GM12801 (cell line): ENCODE data around the gene GNB2.

Experiments used
- CTCF ChIP-seq: IDR thresholded peaks from one replicate; pipeline ENCODE4 v1.5.1; 2011; ENCODE audit warnings: control low read depth; ENCODE audit not compliant: insufficient read length; ENCODE audit errors: extremely low read depth

Gene GNB2

GRCh38 chr7:100649826-100650565 is 23.5 kb upstream of the GNB2 start:
- no peak for TF ChIP-seq CTCF

DNA sequence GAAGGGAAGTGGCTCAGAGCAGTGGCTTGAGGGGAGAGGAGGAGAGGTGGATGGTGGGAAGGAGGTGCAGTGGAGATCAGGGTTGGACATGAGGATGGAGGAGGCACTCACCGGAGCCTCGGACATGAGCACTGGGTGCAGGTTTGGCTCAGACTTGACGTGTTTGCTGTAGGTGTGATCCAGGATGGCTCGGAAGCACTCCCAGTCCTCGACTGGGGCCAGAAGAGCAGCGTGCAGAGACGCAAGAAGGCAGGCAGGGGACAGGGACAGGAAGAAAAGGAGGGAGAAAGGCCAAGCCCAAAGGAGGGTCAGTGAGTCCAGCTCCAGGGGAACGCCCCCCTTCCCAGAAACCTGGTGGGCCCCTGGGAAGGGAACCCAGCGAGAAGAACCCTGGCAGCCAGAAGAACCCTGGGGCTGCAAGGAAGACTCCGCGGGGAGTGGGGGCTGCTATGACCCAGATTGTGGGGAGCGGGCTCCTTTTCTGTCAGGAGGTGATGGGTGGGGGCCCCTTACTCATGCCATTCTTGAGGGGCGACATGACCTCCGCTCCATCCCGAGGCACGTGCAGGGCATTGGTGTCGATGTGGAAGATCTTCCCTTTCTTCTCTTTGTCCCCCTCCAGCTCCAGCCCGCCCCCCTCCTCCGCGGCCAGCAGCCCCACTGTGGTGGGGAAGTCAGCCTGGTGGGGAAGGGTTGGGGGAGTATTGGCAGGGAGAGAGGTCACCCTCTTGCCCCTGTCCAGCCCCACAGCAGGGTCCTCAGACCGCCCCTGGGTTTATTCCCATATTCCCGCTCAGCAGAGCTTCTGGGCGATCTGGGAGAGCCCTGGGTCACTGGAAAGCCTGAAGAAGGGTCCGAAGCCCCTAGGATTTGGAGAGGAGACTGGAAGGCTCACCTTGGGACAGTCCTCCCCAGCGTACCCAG is 18.4 kb upstream of the GNB2 start:
- no peak for TF ChIP-seq CTCF

GRCh38 chr7:100655908-100656674 is 17.4 kb upstream of the GNB2 start, which contains the start of gene ACTL6B:
Gene ACTL6B, minus strand, starts transcription at chr7:100656448. Its CDS starts 94 bp downstream, at chr7:100656354.
- no peak for TF ChIP-seq CTCF

- no peak for TF ChIP-seq CTCF
Measured at GRCh38 chr7:100665168-100665726, 8.3 kb upstream of the GNB2 start.

DNA sequence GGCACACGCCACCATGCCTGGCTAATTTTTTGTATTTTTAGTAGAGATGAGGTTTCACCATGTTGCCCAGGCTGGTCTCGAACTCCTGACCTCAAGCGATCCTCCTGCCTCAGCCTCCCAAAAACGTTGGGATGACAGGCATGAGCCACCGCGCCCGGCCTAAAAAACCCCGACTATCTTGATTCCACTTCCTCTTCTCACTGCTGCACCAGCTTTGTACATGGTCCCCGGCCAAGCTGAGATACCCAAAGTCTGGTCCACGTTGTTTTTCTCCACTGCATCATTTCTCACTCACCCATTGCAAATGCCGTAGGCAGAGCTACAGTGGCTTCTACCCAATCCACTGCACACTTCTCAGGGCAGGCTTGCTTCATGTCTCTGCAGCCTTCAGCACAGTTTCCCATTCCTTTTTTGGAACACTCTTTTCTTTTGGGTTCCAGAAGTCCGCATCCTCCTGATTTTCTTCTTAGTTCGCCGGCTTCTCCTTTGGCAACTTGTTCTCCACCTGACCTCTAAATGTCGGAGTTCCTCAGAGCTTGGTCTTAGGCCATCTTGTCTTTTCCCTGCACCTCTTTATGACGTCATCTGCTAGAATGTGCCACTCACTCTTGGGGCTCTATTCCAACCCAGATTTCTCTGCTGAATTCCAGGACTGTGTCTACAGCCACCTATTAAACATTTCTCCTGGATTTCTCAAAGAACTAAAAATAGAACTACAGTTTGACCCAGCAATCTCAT is 6.0 kb upstream of the GNB2 start:
- TF ChIP-seq CTCF: no peak

DNA sequence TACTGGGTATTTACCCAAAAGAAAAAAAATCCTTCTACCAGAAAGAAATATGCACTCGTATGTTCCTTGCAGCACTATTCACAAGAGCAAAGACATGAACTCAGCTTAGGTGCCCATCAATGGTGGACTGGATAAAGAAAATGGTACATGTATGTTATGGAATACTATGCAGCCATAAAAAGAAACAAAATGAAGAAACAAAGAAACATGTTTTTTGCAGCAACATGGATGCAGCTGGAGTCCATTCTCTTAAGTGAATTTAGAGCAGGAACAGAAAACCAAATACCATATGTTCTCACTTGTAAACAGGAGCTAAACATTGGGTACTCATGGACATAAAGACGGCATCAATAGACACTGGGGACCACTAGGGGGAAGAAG is 5.5 kb upstream of the GNB2 start:
- no peak for TF ChIP-seq CTCF
